Lower lobe of right lung (tissue), 2 donors: Measurements from ENCODE around the gene COX14. TPM values are rescaled to one million over a fixed set of nuclear protein-coding genes. Genes with fewer than 3 reads are reported as not detected.

Experiments
- ATAC-seq, 2 donors: fragments of 200-7000 bp; cut with Tn5 transposase; one replicate each; pipeline ENCODE4 v1.9.1; 2020 to 2022; ENCODE audit warnings: mild to moderate bottlenecking in 2 of 2, moderate library complexity in 2 of 2
- DNase-seq: peaks from one replicate; pipeline ENCODE4 v3.0.0-alpha.2; 2020
- H3K27ac ChIP-seq: fragments of 200-600 bp; one replicate; pipeline ENCODE4 v1.8.0; 2022
- H3K27me3 ChIP-seq: fragments of 200-600 bp; one replicate; pipeline ENCODE4 v1.8.0; 2022; ENCODE audit warnings: low read depth
- H3K36me3 ChIP-seq: fragments of 200-600 bp; one replicate; pipeline ENCODE4 v1.8.0; 2022; ENCODE audit warnings: mild to moderate bottlenecking
- H3K4me1 ChIP-seq: fragments of 200-600 bp; one replicate; pipeline ENCODE4 v1.8.0; 2022
- H3K4me3 ChIP-seq: fragments of 200-600 bp; one replicate; pipeline ENCODE4 v1.8.0; 2022; ENCODE audit warnings: mild to moderate bottlenecking
- H3K9me3 ChIP-seq: fragments of 200-600 bp; one replicate; pipeline ENCODE4 v1.8.0; 2022
- intact Hi-C: fragments of 100-400 bp; cut with DNase I; formaldehyde crosslinking; loops from one replicate; pipeline ENCODE4 v1.11.0; 2022
- total RNA-seq: library from RNA; stranded (reverse); fragmentation: NEBNext Ultra II Directional; extraction: Animal tissue kit (Norgen Biotek cat#: 25700); gene quantifications from one replicate; pipeline ENCODE4 v1.2.1, GENCODE V29; 2021
- TF ChIP-seq, protein P1 (sequence below): fragments of 200-600 bp; IDR thresholded peaks from one replicate; pipeline ENCODE4 v1.8.0; 2022; ENCODE audit warnings: antibody characterized with exemption, mild to moderate bottlenecking
- donor health status: DM: no; HTN: yes; CAD: no; lungs with severe emphysema.

COX14 gene
- total RNA-seq, 1 donor from 2014 or later = 68.0 TPM

DNA sequence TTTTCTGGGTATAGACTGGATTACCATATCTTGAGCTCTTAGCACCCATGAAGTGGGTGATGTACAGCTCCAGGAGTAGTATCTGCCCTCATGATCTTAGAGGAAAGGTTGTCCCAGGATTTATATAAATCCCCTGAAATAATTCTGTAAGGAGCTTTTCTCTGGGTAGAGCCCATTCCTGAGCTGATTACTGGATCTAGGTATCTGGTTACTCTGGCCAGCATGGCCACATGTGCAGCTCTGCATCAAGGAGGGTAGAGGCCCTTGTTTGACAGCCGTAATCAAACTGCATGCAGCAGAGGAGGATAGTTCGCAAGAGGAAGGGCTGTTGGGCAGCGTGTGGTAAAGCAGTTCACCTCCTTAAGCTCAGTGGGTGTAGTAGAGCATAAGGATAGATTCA is 8.5 kb downstream of the COX14 start:
- H3K36me3 ChIP-seq = peaks cover 80% of the 10 kb centered on the region
- H3K9me3 ChIP-seq = no peaks in the 10 kb centered on the region
- ATAC-seq (no peak), DNase-seq (no peak)
- intact Hi-C loops = no loop called here
- H3K4me3 ChIP-seq = no peak overlapping the region
- no peak overlapping the region for H3K27ac ChIP-seq
- H3K27me3 ChIP-seq = no peaks in the 10 kb centered on the region
- peaks cover 20% of the 10 kb centered on the region for H3K4me1 ChIP-seq
- TF ChIP-seq, protein P1, sequence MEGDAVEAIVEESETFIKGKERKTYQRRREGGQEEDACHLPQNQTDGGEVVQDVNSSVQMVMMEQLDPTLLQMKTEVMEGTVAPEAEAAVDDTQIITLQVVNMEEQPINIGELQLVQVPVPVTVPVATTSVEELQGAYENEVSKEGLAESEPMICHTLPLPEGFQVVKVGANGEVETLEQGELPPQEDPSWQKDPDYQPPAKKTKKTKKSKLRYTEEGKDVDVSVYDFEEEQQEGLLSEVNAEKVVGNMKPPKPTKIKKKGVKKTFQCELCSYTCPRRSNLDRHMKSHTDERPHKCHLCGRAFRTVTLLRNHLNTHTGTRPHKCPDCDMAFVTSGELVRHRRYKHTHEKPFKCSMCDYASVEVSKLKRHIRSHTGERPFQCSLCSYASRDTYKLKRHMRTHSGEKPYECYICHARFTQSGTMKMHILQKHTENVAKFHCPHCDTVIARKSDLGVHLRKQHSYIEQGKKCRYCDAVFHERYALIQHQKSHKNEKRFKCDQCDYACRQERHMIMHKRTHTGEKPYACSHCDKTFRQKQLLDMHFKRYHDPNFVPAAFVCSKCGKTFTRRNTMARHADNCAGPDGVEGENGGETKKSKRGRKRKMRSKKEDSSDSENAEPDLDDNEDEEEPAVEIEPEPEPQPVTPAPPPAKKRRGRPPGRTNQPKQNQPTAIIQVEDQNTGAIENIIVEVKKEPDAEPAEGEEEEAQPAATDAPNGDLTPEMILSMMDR = no peak

DNA sequence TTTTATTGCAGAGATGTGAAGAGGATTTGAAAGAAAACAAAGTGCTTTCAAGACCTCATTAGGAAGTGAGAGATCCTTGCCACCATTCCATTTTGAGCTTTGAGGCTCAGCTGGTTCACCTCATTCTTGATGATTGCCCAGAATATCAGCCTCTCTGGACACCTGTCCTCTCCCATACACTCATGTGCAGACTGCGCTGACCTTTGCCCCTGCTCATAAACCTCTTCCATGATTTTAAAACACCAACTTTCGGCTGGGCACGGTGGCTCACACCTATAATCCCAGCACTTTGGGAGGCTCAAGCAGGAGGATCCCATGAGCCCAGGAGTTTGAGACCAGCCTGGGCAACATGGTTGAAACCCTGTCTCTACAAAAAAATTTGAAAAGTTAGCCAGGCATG is 8.9 kb downstream of the COX14 start:
- Histone ChIP-seq H3K9me3 (no peaks in the 10 kb centered on the region), H3K27ac (no peak overlapping the region), H3K4me1 (peaks cover 21% of the 10 kb centered on the region), H3K36me3 (peaks cover 80% of the 10 kb centered on the region), H3K27me3 (no peaks in the 10 kb centered on the region), H3K4me3 (no peak overlapping the region)
- no peak for ATAC-seq
- DNase-seq = no peak
- intact Hi-C loops = no loop called here
- TF ChIP-seq, protein P1 = no peak

DNA sequence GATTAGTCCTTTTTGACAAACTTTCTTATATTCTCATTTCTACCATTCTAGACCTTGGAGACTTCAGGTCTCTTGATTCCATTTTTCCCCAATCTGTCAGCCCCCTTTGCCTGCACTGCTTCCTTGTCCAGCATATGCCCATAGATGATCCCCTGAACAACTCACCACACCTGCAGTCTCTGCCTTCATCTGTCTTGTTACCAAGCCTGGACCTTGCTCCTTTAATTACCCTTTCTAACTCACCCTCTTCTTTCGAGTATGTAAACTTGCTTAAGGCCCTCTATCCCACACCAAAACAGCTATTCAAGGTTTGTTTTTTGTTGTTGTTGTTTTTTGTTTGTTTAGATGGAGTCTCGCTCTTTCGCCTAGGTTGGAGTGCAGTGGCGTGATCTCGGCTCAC is 9.6 kb downstream of the COX14 start:
- intact Hi-C loops = no loop called here
- no peak for ATAC-seq
- Histone ChIP-seq H3K27ac (no peak overlapping the region), H3K9me3 (no peaks in the 10 kb centered on the region), H3K4me3 (no peak overlapping the region), H3K4me1 (peaks cover 16% of the 10 kb centered on the region), H3K36me3 (peaks cover 79% of the 10 kb centered on the region), H3K27me3 (no peaks in the 10 kb centered on the region)
- DNase-seq = no peak
- TF ChIP-seq, protein P1 = no peak

DNA sequence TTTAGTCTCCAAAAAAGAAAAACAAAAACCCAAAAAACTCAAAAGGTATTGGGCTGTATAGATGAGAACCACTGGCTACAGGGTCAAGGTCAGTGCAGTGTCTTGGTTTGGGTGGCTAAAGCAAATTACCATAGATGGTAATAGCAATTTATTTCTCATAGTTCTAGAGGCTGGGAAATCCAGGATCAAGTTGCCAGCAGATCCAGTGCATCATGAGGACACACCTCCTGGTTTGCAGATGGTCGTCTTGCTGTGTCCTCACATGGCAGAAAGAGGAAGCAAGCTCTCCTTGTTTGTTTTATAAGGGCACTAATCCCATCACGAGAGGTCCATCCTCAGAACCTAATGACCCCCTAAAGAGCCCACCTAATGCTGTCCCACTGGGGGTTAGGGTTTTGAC is 11.2 kb downstream of the COX14 start:
- peaks cover 90% of the 10 kb centered on the region for H3K36me3 ChIP-seq
- no peaks in the 10 kb centered on the region for H3K27me3 ChIP-seq
- peaks cover 11% of the 10 kb centered on the region for H3K4me1 ChIP-seq
- DNase-seq = no peak
- H3K27ac ChIP-seq = no peak overlapping the region
- H3K9me3 ChIP-seq = no peaks in the 10 kb centered on the region
- no peak for ATAC-seq
- intact Hi-C loops = no loop called here
- TF ChIP-seq, protein P1 = no peak
- no peak overlapping the region for H3K4me3 ChIP-seq

DNA sequence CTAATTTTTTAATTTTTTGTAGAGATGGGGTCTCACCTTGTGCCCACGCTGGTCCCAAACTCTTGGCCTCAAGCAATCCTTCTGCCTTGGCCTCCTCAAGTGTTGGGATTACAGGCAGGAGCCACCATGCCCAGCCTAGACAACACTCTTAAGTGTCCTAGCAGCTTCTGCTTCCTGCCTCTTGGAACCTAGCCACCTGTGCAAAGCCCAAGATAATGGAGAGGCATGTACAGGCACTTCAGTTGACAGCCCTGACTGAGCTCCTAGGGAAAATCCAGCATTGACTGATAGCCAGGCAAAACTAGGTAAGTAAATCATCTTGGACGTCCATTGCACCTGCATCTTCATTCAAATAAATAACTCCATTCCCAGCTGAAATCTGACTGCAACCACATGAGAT is 15.5 kb downstream of the COX14 start:
- intact Hi-C loops = no loop called here
- no peaks in the 10 kb centered on the region for H3K9me3 ChIP-seq
- no peak for DNase-seq
- H3K27ac ChIP-seq = no peak overlapping the region
- H3K36me3 ChIP-seq = peaks cover 93% of the 10 kb centered on the region
- no peak overlapping the region for H3K4me3 ChIP-seq
- peak in 1 of 2 donors; percentile 24 for ATAC-seq
- H3K27me3 ChIP-seq = no peaks in the 10 kb centered on the region
- H3K4me1 ChIP-seq = peaks cover 11% of the 10 kb centered on the region
- TF ChIP-seq, protein P1 = no peak

DNA sequence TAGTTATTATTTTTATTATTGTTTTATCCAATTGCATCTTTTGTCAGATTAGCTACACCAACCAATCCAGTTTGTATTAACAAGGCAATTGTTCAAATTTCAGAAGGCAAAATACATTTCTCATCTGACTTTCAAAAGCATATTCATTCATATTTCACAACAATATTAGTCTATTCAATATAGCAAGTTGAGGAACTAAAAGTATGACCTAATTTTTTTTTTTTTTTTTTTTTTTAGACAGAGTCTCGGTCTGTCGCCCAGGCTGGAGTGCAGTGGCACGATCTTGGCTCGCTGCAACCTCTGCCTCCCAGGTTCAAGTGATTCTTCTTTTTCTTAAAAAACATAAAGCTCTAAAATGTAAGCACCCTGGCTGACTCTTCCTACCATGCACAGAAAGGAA is 17.3 kb downstream of the COX14 start:
- Histone ChIP-seq H3K9me3 (no peaks in the 10 kb centered on the region), H3K4me3 (no peak overlapping the region), H3K27me3 (no peaks in the 10 kb centered on the region), H3K27ac (no peak overlapping the region), H3K36me3 (peaks cover 93% of the 10 kb centered on the region), H3K4me1 (peaks cover 17% of the 10 kb centered on the region)
- no peak for ATAC-seq
- TF ChIP-seq, protein P1 = no peak
- DNase-seq = no peak
- intact Hi-C loops = no loop called here
